ENCODE results near the gene PLCH2. TPM values are rescaled to one million over a fixed set of nuclear protein-coding genes. Genes with fewer than 3 reads are reported as not detected.

The PLCH2 gene
- total and polyA plus RNA-seq, 2 of the 13 experiments (the other 11 are each of a cell fraction or from before 2014, with no cell fraction given): 0.15 to 0.67 TPM

DNA sequence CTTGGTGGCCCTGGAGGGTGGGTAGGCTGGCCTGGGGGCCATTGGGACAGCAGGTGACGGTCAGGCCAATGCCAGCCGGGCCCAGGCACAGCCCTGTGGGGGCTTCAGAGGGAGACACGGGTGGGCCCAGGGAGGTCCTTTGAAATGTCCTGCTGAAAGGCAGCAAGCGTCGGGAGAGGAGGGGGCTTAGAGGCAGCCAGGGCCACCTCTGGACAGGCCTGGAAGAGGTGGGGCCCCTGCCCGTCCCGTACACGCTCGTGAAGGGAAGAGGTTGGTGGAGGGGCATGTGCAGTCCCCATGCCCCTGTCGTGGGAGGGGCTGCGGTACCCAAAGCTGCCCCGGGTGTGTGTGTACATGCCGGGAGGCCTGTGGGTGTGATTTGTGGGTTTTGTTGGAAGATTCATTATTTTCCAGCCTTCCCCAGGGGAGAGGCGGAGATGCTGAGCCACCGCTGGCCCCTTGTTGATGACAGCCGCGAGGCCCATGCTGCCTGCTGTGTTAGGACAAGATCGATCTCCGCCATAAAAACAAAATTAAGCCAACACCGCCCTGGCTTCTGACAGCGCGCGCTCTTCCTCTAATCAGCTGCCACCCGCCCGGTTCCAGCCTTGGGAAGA lies 3.4 kb upstream of the PLCH2 start:
- H3K9me3 ChIP-seq (ENCODE audit: low read length): no peaks in the 10 kb centered on the region

More for the DNA sequence above, 3.4 kb upstream of the PLCH2 start:
- Histone ChIP-seq H3K4me2 (ENCODE audit: low read depth, low read length) (no peak overlapping the region), H3K4me1 (ENCODE audit: insufficient read depth, low read length) (peaks cover 2% of the 10 kb centered on the region; the same call in 1 of the 2 replicates), H3K36me3 (replicated peaks in 1 of 2; ENCODE audit: control insufficient read depth in 1 of 2, insufficient read depth in 2 of 2, low read length in 2 of 2) (no peaks in the 10 kb centered on the region), H3K27ac (ENCODE audit: extremely low read length, insufficient read depth, low read length) (no peak overlapping the region), H3K27me3 (ENCODE audit: control insufficient read depth in 1 of 2, insufficient read depth in 2 of 2, low read length in 2 of 2) (peaks cover 23 to 90% of the 10 kb centered on the region in 2 experiments), H3K9ac (ENCODE audit: insufficient read depth, low read depth, low read length) (no peak overlapping the region), H2AFZ (ENCODE audit: low read length) (no peak overlapping the region), H3K4me3 (replicated peaks in 1 of 3; ENCODE audit: insufficient read depth in 1 of 3, low read depth in 2 of 3, low read length in 3 of 3) (no peak overlapping the region), H3K79me2 (ENCODE audit: insufficient read depth, low read length) (no peaks in the 10 kb centered on the region), H4K20me1 (ENCODE audit: insufficient read depth, low read length) (peaks cover 7% of the 10 kb centered on the region; the same call in 1 of the 2 replicates)
- no peak for DNase-seq (ENCODE audit: low spot score)
- TF ChIP-seq KLF15 (CRISPR knock-in tag; IDR thresholded peaks at IDR 0.05; ENCODE audit: borderline replicate concordance): no peak
- TF ChIP-seq SOX13 (IDR thresholded peaks at IDR 0.05): no peak
- TF ChIP-seq SOX13 (CRISPR knock-in tag; conservative IDR thresholded peaks at IDR 0.05 in 1 of 2, IDR thresholded peaks at IDR 0.05 in 1 of 2): no peak
- TF ChIP-seq ZFAT (CRISPR knock-in tag; conservative IDR thresholded peaks at IDR 0.05): no peak
- no peak for TF ChIP-seq ZNF766 (CRISPR knock-in tag; IDR thresholded peaks at IDR 0.05; ENCODE audit: borderline replicate concordance)
- TF ChIP-seq, protein P1, sequence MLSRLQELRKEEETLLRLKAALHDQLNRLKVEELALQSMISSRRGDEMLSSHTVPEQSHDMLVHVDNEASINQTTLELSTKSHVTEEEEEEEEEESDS (CRISPR knock-in tag; IDR thresholded peaks at IDR 0.05; ENCODE audit: borderline replicate concordance): no peak
- no peak for TF ChIP-seq ZNF205 (CRISPR knock-in tag; IDR thresholded peaks at IDR 0.05)
- TF ChIP-seq MBD4 (IDR thresholded peaks at IDR 0.05; ENCODE audit: borderline replicate concordance, low read length): no peak
- TF ChIP-seq ZNF180 (CRISPR knock-in tag; IDR thresholded peaks at IDR 0.05; ENCODE audit: borderline replicate concordance, low read depth): no peak
- TF ChIP-seq AKAP8 (CRISPR knock-in tag; IDR thresholded peaks at IDR 0.05): no peak
- TF ChIP-seq ZNF543 (CRISPR knock-in tag; IDR thresholded peaks at IDR 0.05): no peak
- TF ChIP-seq FOXK2 (IDR thresholded peaks at IDR 0.05): no peak
- no peak for TF ChIP-seq ZNF775 (CRISPR knock-in tag; IDR thresholded peaks at IDR 0.05; ENCODE audit: borderline replicate concordance)
- TF ChIP-seq, protein P2, sequence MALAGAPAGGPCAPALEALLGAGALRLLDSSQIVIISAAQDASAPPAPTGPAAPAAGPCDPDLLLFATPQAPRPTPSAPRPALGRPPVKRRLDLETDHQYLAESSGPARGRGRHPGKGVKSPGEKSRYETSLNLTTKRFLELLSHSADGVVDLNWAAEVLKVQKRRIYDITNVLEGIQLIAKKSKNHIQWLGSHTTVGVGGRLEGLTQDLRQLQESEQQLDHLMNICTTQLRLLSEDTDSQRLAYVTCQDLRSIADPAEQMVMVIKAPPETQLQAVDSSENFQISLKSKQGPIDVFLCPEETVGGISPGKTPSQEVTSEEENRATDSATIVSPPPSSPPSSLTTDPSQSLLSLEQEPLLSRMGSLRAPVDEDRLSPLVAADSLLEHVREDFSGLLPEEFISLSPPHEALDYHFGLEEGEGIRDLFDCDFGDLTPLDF (CRISPR knock-in tag; IDR thresholded peaks at IDR 0.05): no peak
- TF ChIP-seq, protein P3, sequence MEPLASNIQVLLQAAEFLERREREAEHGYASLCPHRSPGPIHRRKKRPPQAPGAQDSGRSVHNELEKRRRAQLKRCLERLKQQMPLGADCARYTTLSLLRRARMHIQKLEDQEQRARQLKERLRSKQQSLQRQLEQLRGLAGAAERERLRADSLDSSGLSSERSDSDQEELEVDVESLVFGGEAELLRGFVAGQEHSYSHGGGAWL (CRISPR knock-in tag; IDR thresholded peaks at IDR 0.05): no peak
- no peak for TF ChIP-seq ZNF317 (CRISPR knock-in tag; IDR thresholded peaks at IDR 0.05)
- no TSS peak for BruUV-seq (replicated peaks)
- CTCF ChIA-PET (ENCODE audit: low intra/inter-chr PET ratio, low total read pairs): no interaction called here
- WGBS (ENCODE audit: low lambda C conversion rate): 42% methylated on average over 14 of the region's 25 CpGs
- POLR2A ChIA-PET: no interaction called here
- in situ Hi-C loops (cut with HindIII; ENCODE audit: extremely low pct_ligation_motif_present, low pct_unique_long_range_greater_than_20kb): no loop called here
- intact Hi-C loops (cut with micrococcal nuclease; ENCODE audit: unreplicated experiment): no loop called here
- ATAC-seq: no peak
- FAIRE-seq: no peak

All from HepG2 (cell line).